Kidney (tissue), 14 donors: Measurements from ENCODE around the gene STYXL1. TPM values are rescaled to one million over a fixed set of nuclear protein-coding genes. Genes with fewer than 3 reads are reported as not detected.

Experiments
- DNase-seq, 5 donors: peaks; one replicate each; pipeline ENCODE4 v3.0.0-alpha.2; 2013 to 2020
- FAIRE-seq: peaks from 2 replicates; lab custom pipeline; 2012; peaks lifted over from hg19 to GRCh38; lab: Jason Lieb, UNC
- H3K27ac ChIP-seq, 2 donors: one replicate each; pipeline ENCODE4 v1.7.0; 2013; ENCODE audit warnings: low read depth in 2 of 2, low read length in 2 of 2, inconsistent platforms in 1 of 2
- H3K27me3 ChIP-seq: one replicate; pipeline ENCODE4 v1.7.1; 2013; ENCODE audit warnings: low read length, inconsistent platforms; ENCODE audit not compliant: control insufficient read depth, insufficient read depth
- H3K36me3 ChIP-seq, 3 donors: one replicate each; pipeline versions ENCODE4 v1.7.0 to v1.7.1; 2013; ENCODE audit warnings: low read length in 3 of 3, control low read depth in 1 of 3, inconsistent platforms in 1 of 3; ENCODE audit not compliant: insufficient read depth in 3 of 3, control insufficient read depth in 2 of 3
- H3K4me1 ChIP-seq, 3 donors: one replicate each; pipeline versions ENCODE4 v1.7.0 to v1.7.1; 2013; ENCODE audit warnings: low read length in 3 of 3, inconsistent platforms in 1 of 3, low read depth in 1 of 3; ENCODE audit not compliant: control insufficient read depth in 2 of 3, insufficient read depth in 2 of 3
- H3K4me3 ChIP-seq, 3 donors: one replicate each; pipeline versions ENCODE4 v1.7.0 to v1.8.1; 2013; ENCODE audit warnings: low read length in 3 of 3, control low read depth in 1 of 3, inconsistent platforms in 1 of 3
- H3K9ac ChIP-seq, 3 donors: one replicate each; pipeline versions ENCODE4 v1.7.0 to v1.7.1; 2013; ENCODE audit warnings: low read length in 3 of 3, control low read depth in 1 of 3, inconsistent platforms in 1 of 3
- H3K9me3 ChIP-seq, 3 donors: one replicate each; pipeline versions ENCODE4 v1.7.0 to v1.7.1; 2013; ENCODE audit warnings: low read length in 3 of 3, control low read depth in 1 of 3, inconsistent platforms in 1 of 3; ENCODE audit not compliant: control insufficient read depth in 2 of 3, insufficient read depth in 1 of 3
- CTCF ChIP-seq: IDR thresholded peaks from 3 replicates; pipeline ENCODE4 v1.5.1; 2012; ENCODE audit warnings: mild to moderate bottlenecking, moderate library complexity, borderline replicate concordance; ENCODE audit not compliant: insufficient read depth; ENCODE audit errors: extremely low read depth
- intact Hi-C: fragments of 100-400 bp; cut with DNase I; formaldehyde crosslinking; loops from one replicate; pipeline ENCODE4 v1.11.1; 2022
- polyA plus RNA-seq: library from polyadenylated mRNA; stranded (reverse); fragments of 350-450 nt; fragmentation: Illumina TruSeq; extraction: RNeasy Lipid Tissue Mini Kit (QIAGEN cat#74804); gene quantifications from one replicate; pipeline ENCODE4 v1.2.3, GENCODE V29; 2014; ENCODE audit warnings: low read depth, low replicate concordance; ENCODE audit not compliant: insufficient read depth
- total RNA-seq: library from RNA; stranded (reverse); fragmentation: NEBNext Ultra II Directional; extraction: Animal tissue kit (Norgen Biotek cat#: 25700); gene quantifications from one replicate; pipeline ENCODE4 v1.2.1, GENCODE V29; 2021
- donor health status: control.
- donor health status: control.
- donor health status: control.
- donor health status: control.
- donor health status: control.
- donor health status: DM: yes; HTN: yes; CAD: no.
- donor health status: Normal renal cell carcinoma (clear cell type).

The STYXL1 gene
- total and polyA plus RNA-seq, 2 donors from 2014 or later: 29.9 to 55.5 TPM

GRCh38 chr7:75957021-75957736, 90.6 kb downstream of the STYXL1 start:
- FAIRE-seq: no peak

GRCh38 chr7:75955331-75955955, 92.4 kb downstream of the STYXL1 start:
- FAIRE-seq (no peak), DNase-seq (peak in 3 of 5 donors; percentile 46 to 73 (median 50))
- H3K27ac ChIP-seq: no peak overlapping the region
- H3K27me3 ChIP-seq: no peaks in the 10 kb centered on the region
- H3K9me3 ChIP-seq: no peaks in the 10 kb centered on the region
- H3K4me3 ChIP-seq: no peak overlapping the region
- TF ChIP-seq CTCF: no peak
- intact Hi-C loops: loop anchor here (5.0 kb wide), 1 partner anchor 38 kb away; the partner anchor contains the start of gene POR
- peaks cover 0 to 17% (median 14%) of the 10 kb centered on the region in 3 donors for H3K36me3 ChIP-seq
- no peak overlapping the region for H3K9ac ChIP-seq
- peaks cover 0 to 12% (median 5%) of the 10 kb centered on the region in 3 donors for H3K4me1 ChIP-seq

More at GRCh38 chr7:75957021-75957736, 90.6 kb downstream of the STYXL1 start:
- DNase-seq: peak; percentile 45 to 87 (median 75)
- Histone ChIP-seq H3K9me3 (no peaks in the 10 kb centered on the region), H3K27ac (peak overlapping the region in 1 of 2 donors; percentile 43), H3K27me3 (no peaks in the 10 kb centered on the region), H3K36me3 (peaks cover 0 to 17% (median 14%) of the 10 kb centered on the region in 3 donors), H3K4me1 (peaks cover 0 to 14% (median 12%) of the 10 kb centered on the region in 3 donors), H3K4me3 (no peak overlapping the region), H3K9ac (no peak overlapping the region)
- intact Hi-C loops: loop anchor here (5.0 kb wide), 1 partner anchor 40 kb away; the partner anchor contains the start of gene POR
- TF ChIP-seq CTCF: no peak

GRCh38 chr7:75953931-75954330, 93.9 kb downstream of the STYXL1 start:
- FAIRE-seq (no peak), DNase-seq (no peak)
- Histone ChIP-seq H3K4me3 (no peak overlapping the region), H3K4me1 (peaks cover 0 to 14% (median 5%) of the 10 kb centered on the region in 3 donors), H3K27ac (no peak overlapping the region), H3K9ac (no peak overlapping the region), H3K36me3 (peaks cover 0 to 17% (median 14%) of the 10 kb centered on the region in 3 donors), H3K27me3 (no peaks in the 10 kb centered on the region), H3K9me3 (no peaks in the 10 kb centered on the region)
- intact Hi-C loops: no loop called here
- no peak for TF ChIP-seq CTCF
